CD14-positive monocyte (primary cell): ENCODE results near the gene NUDT2. TPM values are rescaled to one million over a fixed set of nuclear protein-coding genes. Genes with fewer than 3 reads are reported as not detected.
A peak's percentile ranks its signal among the peaks of the same experiment; 100 is the strongest.
"Not testable (repeated sequence)": the region's sequence is repeated elsewhere in the genome, so short reads cannot be mapped to it uniquely, and the experiment has no call there.

Source experiments
- DNase-seq, 3 donors: peaks; one replicate each; pipeline ENCODE4 v3.0.0-alpha.2; 2011 to 2022
- H2AFZ ChIP-seq: 2 replicates; pipeline ENCODE4 v1.6.0; 2012; ENCODE audit warnings: mild to moderate bottlenecking, low read depth, low read length, inconsistent platforms; ENCODE audit not compliant: insufficient read depth, poor library complexity, severe bottlenecking
- H3K27ac ChIP-seq, 2 donors: 1 replicate in 1 of 2; 2 replicates in 1 of 2; pipeline ENCODE4 v1.5.1; 2012 to 2013; ENCODE audit warnings: low read length in 2 of 2, control low read depth in 1 of 2, inconsistent platforms in 1 of 2, low read depth in 1 of 2, mild to moderate bottlenecking in 1 of 2
- H3K27me3 ChIP-seq, 2 donors: one replicate each; pipeline versions ENCODE4 v1.6.0 to v1.6.1; 2011 to 2013; ENCODE audit warnings: low read length in 2 of 2; ENCODE audit not compliant: control insufficient read depth in 2 of 2, insufficient read depth in 2 of 2
- H3K36me3 ChIP-seq, 2 donors: replicated peaks in 1 of 2; 1 replicate in 1 of 2; 2 replicates in 1 of 2; pipeline versions ENCODE4 v1.5.1 to v1.6.1; 2012 to 2013; ENCODE audit warnings: low read length in 2 of 2, control low read depth in 1 of 2, inconsistent platforms in 1 of 2, mild to moderate bottlenecking in 1 of 2; ENCODE audit not compliant: insufficient read depth in 2 of 2, control insufficient read depth in 1 of 2
- H3K4me1 ChIP-seq, 2 donors: 1 replicate in 1 of 2; 2 replicates in 1 of 2; pipeline versions ENCODE4 v1.5.1 to v1.6.1; 2012 to 2013; ENCODE audit warnings: low read length in 2 of 2, control low read depth in 1 of 2, inconsistent platforms in 1 of 2, mild to moderate bottlenecking in 1 of 2, moderate library complexity in 1 of 2; ENCODE audit not compliant: insufficient read depth in 2 of 2, control insufficient read depth in 1 of 2
- H3K4me2 ChIP-seq: replicated peaks from 2 replicates; pipeline ENCODE3; 2012; ENCODE audit warnings: low read length, moderate library complexity, mild to moderate bottlenecking; ENCODE audit not compliant: poor library complexity, severe bottlenecking; ENCODE audit errors: extremely low read depth
- H3K4me3 ChIP-seq, 3 experiments: fragments of 200-600 bp in 1 of 3; sonication (generic) in 1 of 3; replicated peaks in 1 of 3; 1 replicate in 2 of 3; 2 replicates in 1 of 3; pipeline ENCODE4 v1.5.1; 2011 to 2013; ENCODE audit warnings: low read length in 3 of 3, mild to moderate bottlenecking in 3 of 3, control low read depth in 2 of 3, low read depth in 2 of 3, inconsistent platforms in 1 of 3, moderate library complexity in 1 of 3
- H3K79me2 ChIP-seq: 2 replicates; pipeline ENCODE4 v1.6.0; 2012; ENCODE audit warnings: mild to moderate bottlenecking, control low read depth, inconsistent platforms, low read length, moderate library complexity; ENCODE audit not compliant: insufficient read depth
- H3K9ac ChIP-seq: 2 replicates; pipeline ENCODE4 v1.6.0; 2017; ENCODE audit warnings: low read length, mild to moderate bottlenecking; ENCODE audit not compliant: insufficient read depth, poor library complexity, severe bottlenecking
- H3K9me3 ChIP-seq, 2 donors: replicated peaks in 1 of 2; 1 replicate in 1 of 2; 2 replicates in 1 of 2; pipeline versions ENCODE4 v1.5.1 to v1.6.1; 2012 to 2013; ENCODE audit warnings: low read length in 2 of 2, control low read depth in 1 of 2; ENCODE audit not compliant: control insufficient read depth in 1 of 2, insufficient read depth in 1 of 2
- H4K20me1 ChIP-seq: 2 replicates; pipeline ENCODE4 v1.6.0; 2012; ENCODE audit warnings: mild to moderate bottlenecking, low read length, control low read depth, moderate library complexity; ENCODE audit not compliant: insufficient read depth
- H3K27ac Mint-ChIP-seq, 7 donors: one replicate each; pipeline ENCODE4 v1.8.0; 2020; ENCODE audit warnings: mild to moderate bottlenecking in 7 of 7, mixed read lengths in 7 of 7, moderate library complexity in 6 of 7, inconsistent platforms in 2 of 7
- H3K27me3 Mint-ChIP-seq, 3 donors: one replicate each; pipeline ENCODE4 v1.8.0; 2021 to 2022; ENCODE audit warnings: low read depth in 3 of 3, mild to moderate bottlenecking in 3 of 3, mixed read lengths in 3 of 3, moderate library complexity in 3 of 3, inconsistent platforms in 1 of 3
- H3K36me3 Mint-ChIP-seq, 2 donors: one replicate each; pipeline ENCODE4 v1.8.0; 2020; ENCODE audit warnings: mixed read lengths in 2 of 2, inconsistent platforms in 1 of 2, mild to moderate bottlenecking in 1 of 2
- H3K4me1 Mint-ChIP-seq: one replicate; pipeline ENCODE4 v1.8.0; 2020; ENCODE audit warnings: mild to moderate bottlenecking, mixed read lengths
- H3K4me3 Mint-ChIP-seq, 2 donors: one replicate each; pipeline ENCODE4 v1.8.0; 2020; ENCODE audit warnings: mild to moderate bottlenecking in 2 of 2, mixed read lengths in 2 of 2, moderate library complexity in 1 of 2
- H3K9me3 Mint-ChIP-seq, 7 donors: one replicate each; pipeline ENCODE4 v1.8.0; 2020 to 2022; ENCODE audit warnings: mixed read lengths in 7 of 7, mild to moderate bottlenecking in 6 of 7, moderate library complexity in 6 of 7, inconsistent platforms in 2 of 7
- CTCF ChIP-seq: fragments of 200-600 bp; IDR thresholded peaks from one replicate; pipeline ENCODE4 v1.8.0; 2022; ENCODE audit warnings: antibody characterized with exemption, mild to moderate bottlenecking
- WGBS: methylation state at CpG from one replicate; pipeline ENCODE4 v1.1.5; 2013; ENCODE audit warnings: missing lambda C conversion rate; ENCODE audit not compliant: insufficient coverage; 5-methylcytosine and 5-hydroxymethylcytosine counted together
- intact Hi-C, 2 donors: fragments of 100-400 bp; cut with micrococcal nuclease; formaldehyde crosslinking; loops; one replicate each; pipeline versions ENCODE4 v1.15.0 to v1.15.1; 2023
- polyA plus RNA-seq, 3 donors: library from polyadenylated mRNA; depleted of rRNA in 1 of 3; unstranded in 2 of 3; stranded (reverse) in 1 of 3; fragments of 300-500 nt in 2 of 3; fragments of >200 nt in 1 of 3; fragmentation: Illumina TruSeq in 2 of 3; gene quantifications; 1 replicate in 2 of 3; 2 replicates in 1 of 3; pipeline ENCODE4 v1.2.3, GENCODE V29; 2012 to 2021

Gene NUDT2
- polyA plus RNA-seq, 3 donors = 24.4 to 56.9 (median 38.0) TPM

DNA sequence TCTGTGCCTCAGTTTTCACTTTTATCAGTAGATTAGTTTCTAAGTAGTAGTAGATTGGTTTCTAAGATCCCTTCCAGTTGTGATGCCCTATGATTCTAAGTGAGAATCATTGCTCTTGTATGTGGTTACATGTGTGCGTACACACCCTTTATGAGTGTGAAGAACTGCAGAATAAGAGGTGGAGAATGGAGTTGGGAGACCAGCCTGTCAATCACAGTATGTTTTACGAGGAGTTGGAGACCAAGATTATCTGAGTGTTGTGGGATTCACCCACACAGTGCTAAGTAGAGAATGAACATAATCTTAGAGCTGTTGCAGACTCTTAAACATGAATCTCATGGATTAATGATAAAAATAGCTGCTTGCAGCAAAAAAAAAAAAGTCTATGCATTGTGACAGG, 37.9 kb upstream of the NUDT2 start:
- Histone ChIP-seq H3K9ac (no peak overlapping the region), H4K20me1 (no peaks in the 10 kb centered on the region), H3K4me2 (peak overlapping the region; percentile 47), H3K36me3 (peaks cover 0 to 1% of the 10 kb centered on the region in 2 donors), H3K9me3 (no peaks in the 10 kb centered on the region), H3K4me3 (peak overlapping the region in 1 of 3 experiments; percentile 33), H3K79me2 (no peaks in the 10 kb centered on the region), H2AFZ (peak overlapping the region; percentile 38), H3K27me3 (no peaks in the 10 kb centered on the region), H3K27ac (peak overlapping the region in 1 of 2 donors; percentile 60), H3K4me1 (peaks cover 12 to 24% of the 10 kb centered on the region in 2 donors)
- DNase-seq = no peak
- 100% methylated on average over 2 of the region's 2 CpGs for WGBS
- Mint-ChIP-seq H3K27me3 (no peaks in the 10 kb centered on the region), H3K36me3 (peaks cover 7 to 21% of the 10 kb centered on the region in 2 donors), H3K4me1 (peaks cover 5% of the 10 kb centered on the region), H3K27ac (no peak overlapping the region), H3K4me3 (no peak overlapping the region), H3K9me3 (no peaks in the 10 kb centered on the region)
- TF ChIP-seq CTCF = no peak
- intact Hi-C loops = no loop called here

GRCh38 chr9:34292552-34292951, 36.8 kb upstream of the NUDT2 start:
- no peak for DNase-seq
- Histone ChIP-seq H3K27ac (no peak overlapping the region), H3K27me3 (no peaks in the 10 kb centered on the region), H2AFZ (peak overlapping the region; percentile 15), H3K9me3 (no peaks in the 10 kb centered on the region), H3K4me1 (peaks cover 12 to 24% of the 10 kb centered on the region in 2 donors), H3K36me3 (no peaks in the 10 kb centered on the region), H3K79me2 (no peaks in the 10 kb centered on the region), H4K20me1 (no peaks in the 10 kb centered on the region), H3K9ac (no peak overlapping the region), H3K4me3 (no peak overlapping the region), H3K4me2 (no peak overlapping the region)
- Mint-ChIP-seq H3K9me3 (no peaks in the 10 kb centered on the region), H3K27ac (no peak overlapping the region), H3K27me3 (no peaks in the 10 kb centered on the region), H3K36me3 (peaks cover 0 to 16% of the 10 kb centered on the region in 2 donors), H3K4me3 (no peak overlapping the region), H3K4me1 (peaks cover 5% of the 10 kb centered on the region)
- no peak for TF ChIP-seq CTCF
- intact Hi-C loops = no loop called here
- WGBS = no CpG with 5 or more reads among the region's 2 CpGs

- H3K27me3 ChIP-seq, H3K27ac ChIP-seq, H2AFZ ChIP-seq, intact Hi-C loops, DNase-seq, H3K27me3 Mint-ChIP-seq, H3K36me3 ChIP-seq, H3K4me3 Mint-ChIP-seq, H3K27ac Mint-ChIP-seq, H3K9me3 ChIP-seq, H3K9me3 Mint-ChIP-seq, H3K36me3 Mint-ChIP-seq, H4K20me1 ChIP-seq, H3K4me1 ChIP-seq, H3K4me2 ChIP-seq, H3K9ac ChIP-seq, H3K79me2 ChIP-seq, H3K4me1 Mint-ChIP-seq, H3K4me3 ChIP-seq: not testable (repeated sequence)
- 100% methylated on average over 2 of the region's 7 CpGs for WGBS
Measured at GRCh38 chr9:34301064-34301463, 28.3 kb upstream of the NUDT2 start.
